Measurements from ENCODE around the gene HPSE2. TPM values are rescaled to one million over a fixed set of nuclear protein-coding genes. Genes with fewer than 3 reads are reported as not detected.

The HPSE2 gene
- total RNA-seq, 1 experiment from 2014 or later = 0.05 TPM

- Histone ChIP-seq H3K4me3 (replicated peaks in 1 of 2; ENCODE audit: low read depth in 1 of 2, low read length in 2 of 2) (no peak overlapping the region), H3K36me3 (ENCODE audit: control insufficient read depth in 1 of 2, insufficient read depth in 2 of 2, low read length in 2 of 2) (no peaks in the 10 kb centered on the region), H3K9me2 (ENCODE audit: insufficient read depth) (no peaks in the 10 kb centered on the region), H3K9me3 (ENCODE audit: control insufficient read depth in 1 of 2, insufficient read depth in 1 of 2, low read depth in 1 of 2, low read length in 2 of 2) (no peaks in the 10 kb centered on the region), H3K4me2 (ENCODE audit: low read length) (no peak overlapping the region), H2AFZ (ENCODE audit: low read depth, low read length, poor library complexity, severe bottlenecking) (no peak overlapping the region), H3K27ac (ENCODE audit: low read depth, low read length) (no peak overlapping the region), H3K79me2 (ENCODE audit: insufficient read depth, low read length) (no peaks in the 10 kb centered on the region), H3K4me1 (ENCODE audit: control insufficient read depth in 1 of 2, insufficient read depth in 2 of 2, low read length in 2 of 2) (no peaks in the 10 kb centered on the region), H3K9ac (ENCODE audit: low read length) (no peak overlapping the region), H3K27me3 (ENCODE audit: insufficient read depth, low read length) (peaks cover 22% of the 10 kb centered on the region; the same call in 1 of the 2 replicates), H4K20me1 (ENCODE audit: insufficient read depth) (no peaks in the 10 kb centered on the region)
- ChIA-PET POLR2A (no interaction called here), CTCF (no interaction called here), RAD21 (ENCODE audit: low non-redundant PET in 1 of 2, low total read pairs in 2 of 2, uncharacterized antibody in 2 of 2, unreplicated experiment in 2 of 2) (no interaction called here)
- DNase-seq (ENCODE audit: low read depth, low spot score) (no peak), ATAC-seq (no peak)
- intact Hi-C loops (cut with micrococcal nuclease) = no loop called here
- TF ChIP-seq FOSL1 (IDR thresholded peaks at IDR 0.05; ENCODE audit: low read depth) (no peak), REST (IDR thresholded peaks at IDR 0.05; ENCODE audit: low read depth) (no peak), MAX (IDR thresholded peaks at IDR 0.05) (no peak), EZH2 (IDR thresholded peaks at IDR 0.05) (no peak), YY1 (IDR thresholded peaks at IDR 0.05; ENCODE audit: extremely low read depth, insufficient replicate concordance, low read depth, low read length) (no peak), ZNF274 (IDR thresholded peaks at IDR 0.05; ENCODE audit: low read depth, low read length) (no peak), ATF3 (IDR thresholded peaks at IDR 0.05) (no peak), POLR2AphosphoS5 (IDR thresholded peaks at IDR 0.05; ENCODE audit: low read depth, low read length) (no peak), SRF (IDR thresholded peaks at IDR 0.05; ENCODE audit: low read depth) (no peak), POLR2A (IDR thresholded peaks at IDR 0.05; ENCODE audit: borderline replicate concordance, extremely low read depth, insufficient read depth, insufficient read length) (no peak), CEBPB (IDR thresholded peaks at IDR 0.05; ENCODE audit: low read depth) (no peak), ZFX (IDR thresholded peaks at IDR 0.05) (no peak), RAD21 (IDR thresholded peaks at IDR 0.05; ENCODE audit: low read depth) (no peak), SP1 (IDR thresholded peaks at IDR 0.05; ENCODE audit: low read depth) (no peak), SIN3A (IDR thresholded peaks at IDR 0.05; ENCODE audit: low read depth) (no peak)
- TF ChIP-seq, protein P1, sequence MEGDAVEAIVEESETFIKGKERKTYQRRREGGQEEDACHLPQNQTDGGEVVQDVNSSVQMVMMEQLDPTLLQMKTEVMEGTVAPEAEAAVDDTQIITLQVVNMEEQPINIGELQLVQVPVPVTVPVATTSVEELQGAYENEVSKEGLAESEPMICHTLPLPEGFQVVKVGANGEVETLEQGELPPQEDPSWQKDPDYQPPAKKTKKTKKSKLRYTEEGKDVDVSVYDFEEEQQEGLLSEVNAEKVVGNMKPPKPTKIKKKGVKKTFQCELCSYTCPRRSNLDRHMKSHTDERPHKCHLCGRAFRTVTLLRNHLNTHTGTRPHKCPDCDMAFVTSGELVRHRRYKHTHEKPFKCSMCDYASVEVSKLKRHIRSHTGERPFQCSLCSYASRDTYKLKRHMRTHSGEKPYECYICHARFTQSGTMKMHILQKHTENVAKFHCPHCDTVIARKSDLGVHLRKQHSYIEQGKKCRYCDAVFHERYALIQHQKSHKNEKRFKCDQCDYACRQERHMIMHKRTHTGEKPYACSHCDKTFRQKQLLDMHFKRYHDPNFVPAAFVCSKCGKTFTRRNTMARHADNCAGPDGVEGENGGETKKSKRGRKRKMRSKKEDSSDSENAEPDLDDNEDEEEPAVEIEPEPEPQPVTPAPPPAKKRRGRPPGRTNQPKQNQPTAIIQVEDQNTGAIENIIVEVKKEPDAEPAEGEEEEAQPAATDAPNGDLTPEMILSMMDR (IDR thresholded peaks at IDR 0.05 in 2 of 3, conservative IDR thresholded peaks at IDR 0.05 in 1 of 3; ENCODE audit: borderline replicate concordance in 1 of 3, insufficient read depth in 1 of 3, low read depth in 2 of 3, low read length in 2 of 3) = no peak
- TF ChIP-seq, protein P2, sequence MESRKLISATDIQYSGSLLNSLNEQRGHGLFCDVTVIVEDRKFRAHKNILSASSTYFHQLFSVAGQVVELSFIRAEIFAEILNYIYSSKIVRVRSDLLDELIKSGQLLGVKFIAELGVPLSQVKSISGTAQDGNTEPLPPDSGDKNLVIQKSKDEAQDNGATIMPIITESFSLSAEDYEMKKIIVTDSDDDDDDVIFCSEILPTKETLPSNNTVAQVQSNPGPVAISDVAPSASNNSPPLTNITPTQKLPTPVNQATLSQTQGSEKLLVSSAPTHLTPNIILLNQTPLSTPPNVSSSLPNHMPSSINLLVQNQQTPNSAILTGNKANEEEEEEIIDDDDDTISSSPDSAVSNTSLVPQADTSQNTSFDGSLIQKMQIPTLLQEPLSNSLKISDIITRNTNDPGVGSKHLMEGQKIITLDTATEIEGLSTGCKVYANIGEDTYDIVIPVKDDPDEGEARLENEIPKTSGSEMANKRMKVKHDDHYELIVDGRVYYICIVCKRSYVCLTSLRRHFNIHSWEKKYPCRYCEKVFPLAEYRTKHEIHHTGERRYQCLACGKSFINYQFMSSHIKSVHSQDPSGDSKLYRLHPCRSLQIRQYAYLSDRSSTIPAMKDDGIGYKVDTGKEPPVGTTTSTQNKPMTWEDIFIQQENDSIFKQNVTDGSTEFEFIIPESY (IDR thresholded peaks at IDR 0.05; ENCODE audit: extremely low read depth, insufficient replicate concordance, low read length) = no peak
- no TSS peak for BruUV-seq (replicated peaks)
Measured at GRCh38 chr10:99084161-99084560, 151.5 kb downstream of the HPSE2 start.

Data from HCT116 (cell line).